Activated CD4-positive, alpha-beta T cell treated with anti-CD3 and anti-CD28 coated beads, Interleukin-2, amount 50 U/mL, for 48 hours (primary cell): ENCODE measurements around the gene DLG2.

Experiments
- DNase-seq, 2 experiments: peaks; one replicate each; pipeline ENCODE4 v3.0.0-alpha.2; 2020

The DLG2 gene

DNA sequence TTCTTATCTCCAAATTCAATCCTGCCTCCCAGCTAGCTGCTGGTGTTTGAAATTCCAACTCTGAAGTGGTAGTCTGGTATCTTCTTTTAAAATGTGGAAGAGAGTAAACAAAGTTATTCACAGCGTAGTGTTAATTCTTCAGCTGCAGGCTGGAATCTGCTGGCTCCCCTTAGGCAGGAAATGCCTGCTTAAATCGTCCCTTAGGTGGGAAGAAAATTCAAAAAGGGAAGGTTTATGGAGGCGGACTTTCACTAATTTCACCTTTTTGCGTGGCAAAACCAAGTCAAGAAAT, 1901.9 kb downstream of the DLG2 start:
- DNase-seq, result no peak

DNA sequence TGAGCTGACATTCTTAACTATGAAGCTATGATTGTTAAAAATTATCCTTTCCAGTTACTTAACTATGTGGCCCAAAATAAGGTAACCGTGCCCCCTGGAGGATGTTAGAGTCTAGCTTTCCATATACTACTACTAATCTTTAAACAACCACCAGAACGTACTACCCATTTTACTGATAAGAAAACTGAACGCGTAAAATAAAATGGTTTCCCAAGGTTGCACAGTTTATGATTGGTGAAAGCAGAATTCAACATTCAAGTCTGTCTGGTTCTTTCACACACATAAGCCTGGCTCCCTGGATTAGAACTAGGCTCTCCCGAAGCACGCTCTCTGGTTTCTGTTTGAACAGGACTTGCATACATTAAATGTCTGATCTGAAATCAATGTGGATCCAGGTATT, 1903.1 kb downstream of the DLG2 start:
- DNase-seq, result peak in 1 of 2 experiments; percentile 5

DNA sequence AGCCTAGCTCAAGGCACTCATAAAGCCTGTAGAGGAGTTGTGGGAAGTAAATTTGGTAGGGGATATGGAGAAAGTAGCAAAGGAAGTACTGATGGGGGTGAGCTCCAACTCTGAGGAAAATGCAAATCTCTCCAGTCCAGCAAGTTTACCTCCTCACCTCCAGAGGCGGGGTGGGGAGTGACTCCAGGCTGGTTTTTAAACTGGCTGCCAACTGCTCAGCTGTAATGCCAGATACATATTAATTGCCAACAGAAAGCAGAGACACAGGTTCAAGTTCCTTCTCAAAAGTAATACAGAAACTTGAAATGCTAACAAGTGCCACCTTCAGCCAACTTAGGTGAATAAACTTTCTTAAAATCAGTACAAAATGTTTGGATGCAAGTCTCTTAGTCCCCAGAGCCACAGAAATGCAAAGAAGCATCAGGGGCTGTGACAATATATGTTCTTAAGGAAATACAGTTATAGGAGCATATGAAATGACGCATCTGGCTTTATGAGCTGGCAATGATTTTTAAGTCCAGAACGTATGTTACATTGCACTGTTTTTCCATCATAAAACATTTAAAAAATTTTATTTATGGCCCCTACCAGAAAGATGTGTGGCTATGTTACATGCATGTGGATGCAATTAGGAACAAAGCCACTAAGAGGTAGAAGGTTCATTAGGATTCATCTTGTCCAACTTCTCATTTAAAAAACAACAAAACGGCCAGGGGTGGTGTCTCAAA, 1904.6 kb downstream of the DLG2 start:
- DNase-seq, result no peak

DNA sequence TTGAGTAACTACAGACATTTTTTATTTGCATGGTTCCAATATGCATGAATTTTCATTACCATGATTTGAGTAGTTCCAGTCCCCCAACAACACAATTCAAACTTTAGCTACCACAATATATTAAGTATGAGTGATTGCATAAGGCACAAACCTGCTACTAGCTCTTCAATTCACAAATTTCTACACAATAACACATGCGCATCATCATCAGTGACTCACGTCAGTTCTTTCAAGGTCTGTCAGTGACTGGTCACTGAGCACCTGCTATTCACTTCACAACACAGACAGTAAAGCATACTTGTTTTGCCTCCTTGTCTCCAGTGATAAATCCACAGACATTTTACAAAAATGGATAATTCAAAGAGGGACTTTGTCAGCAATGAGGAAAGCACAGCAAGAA, 1905.9 kb downstream of the DLG2 start:
- DNase-seq, result no peak

DNA sequence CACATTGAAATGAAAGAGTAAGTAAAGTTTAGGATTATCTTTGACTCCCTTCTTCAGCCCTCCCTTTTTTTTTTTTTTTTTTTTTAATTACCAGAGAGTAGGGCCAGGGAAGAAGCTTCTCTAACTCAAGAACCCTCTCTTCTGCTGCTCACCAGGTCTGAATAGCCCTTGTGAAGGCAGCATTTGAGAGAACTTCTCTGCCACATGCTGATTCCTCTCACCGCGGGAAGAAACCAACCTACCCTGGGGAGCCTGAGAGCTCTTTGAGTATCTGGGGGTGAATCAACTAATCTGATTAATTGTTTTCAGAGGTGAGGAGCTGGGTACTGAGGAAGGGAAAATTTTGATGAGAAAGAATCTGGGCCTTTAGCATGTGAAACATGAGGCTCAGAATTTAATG, 1906.5 kb downstream of the DLG2 start:
- no peak for DNase-seq

DNA sequence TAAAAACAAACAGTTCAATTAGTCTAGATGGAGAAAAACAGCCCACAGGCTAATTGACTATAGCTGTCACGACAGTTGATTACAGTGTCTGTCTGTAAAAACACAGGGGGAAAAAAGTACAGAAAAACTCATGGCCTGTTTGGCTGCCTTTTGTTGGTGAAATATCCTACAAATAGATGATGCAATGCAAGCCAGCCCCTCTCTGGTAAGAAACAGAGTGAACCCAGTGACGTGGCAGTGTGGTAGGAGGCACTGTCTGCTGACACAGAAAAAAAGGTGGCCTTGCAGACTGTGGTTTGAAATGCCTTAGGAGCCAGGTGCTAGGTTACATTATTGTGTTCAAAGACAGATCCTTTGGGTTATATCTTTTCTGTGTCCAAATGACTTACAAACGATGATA, 1909.6 kb downstream of the DLG2 start:
- no peak for DNase-seq

DNA sequence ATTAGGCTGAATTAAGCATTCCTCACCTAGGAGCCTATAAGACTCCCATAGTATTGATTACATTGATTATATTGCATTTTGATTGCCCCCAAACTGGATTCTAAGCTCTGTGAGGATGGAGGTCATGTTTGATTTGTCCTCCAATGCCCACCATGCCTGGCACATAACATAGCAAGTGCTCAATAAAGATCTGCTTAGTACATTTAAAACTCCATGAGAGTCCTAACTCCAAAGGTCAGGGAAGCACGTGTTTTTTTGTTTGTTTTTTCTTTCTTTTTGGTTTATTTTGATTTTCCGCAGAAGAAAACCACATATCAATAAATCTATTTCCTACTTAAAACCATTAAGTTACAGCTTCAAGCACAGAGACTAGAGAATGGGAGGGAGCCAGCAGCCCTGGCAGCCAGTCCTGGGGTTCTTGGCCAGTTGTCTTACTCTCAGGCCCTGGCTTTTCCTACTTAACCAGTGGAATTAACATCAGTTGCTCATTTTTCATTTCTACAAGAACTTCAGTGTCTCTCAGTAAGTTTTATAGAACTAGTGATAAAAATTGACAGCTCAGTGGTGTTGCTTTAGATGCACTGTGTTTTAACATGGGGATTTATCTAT, 1911.1 kb downstream of the DLG2 start:
- DNase-seq, result no peak

DNA sequence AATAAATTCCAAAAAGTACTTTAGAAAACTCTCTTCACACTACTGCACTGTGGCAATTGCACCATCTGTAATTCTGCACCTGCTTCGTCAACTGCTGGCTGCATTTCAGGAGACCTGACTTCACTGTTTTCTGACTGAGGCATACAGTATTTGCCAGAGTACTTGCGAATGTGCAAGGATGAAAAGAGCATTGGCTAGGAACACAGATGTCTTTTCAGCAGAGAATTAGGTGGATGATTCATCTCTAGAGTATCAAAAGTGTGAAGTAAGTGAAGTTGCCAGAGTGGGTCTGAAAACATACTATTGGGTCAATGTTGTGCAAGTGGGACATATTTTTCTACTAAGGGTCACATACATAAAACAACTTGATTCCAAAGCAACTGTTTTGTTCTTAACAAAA, 1913.4 kb downstream of the DLG2 start:
- no peak for DNase-seq

DNA sequence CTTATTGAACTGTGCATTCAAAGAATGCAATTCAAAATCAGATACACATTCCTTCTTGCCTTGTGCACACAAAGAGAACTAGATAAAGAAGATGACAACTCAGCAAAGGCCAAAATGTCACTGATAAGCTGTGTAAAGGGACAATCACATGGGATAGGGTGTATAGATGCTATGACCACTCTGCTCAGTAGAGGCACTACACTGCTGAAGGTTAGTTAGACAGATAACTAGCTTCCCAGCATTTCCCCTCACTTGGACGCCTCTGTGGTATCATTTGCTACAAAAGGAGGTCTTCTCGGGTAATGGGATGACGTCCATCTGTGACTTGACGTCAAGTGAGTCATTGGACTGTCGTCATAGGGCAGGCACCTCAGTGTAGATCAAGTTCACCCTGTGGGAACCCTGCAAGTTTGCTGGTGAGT, 1916.0 kb downstream of the DLG2 start:
- DNase-seq, result no peak

DNA sequence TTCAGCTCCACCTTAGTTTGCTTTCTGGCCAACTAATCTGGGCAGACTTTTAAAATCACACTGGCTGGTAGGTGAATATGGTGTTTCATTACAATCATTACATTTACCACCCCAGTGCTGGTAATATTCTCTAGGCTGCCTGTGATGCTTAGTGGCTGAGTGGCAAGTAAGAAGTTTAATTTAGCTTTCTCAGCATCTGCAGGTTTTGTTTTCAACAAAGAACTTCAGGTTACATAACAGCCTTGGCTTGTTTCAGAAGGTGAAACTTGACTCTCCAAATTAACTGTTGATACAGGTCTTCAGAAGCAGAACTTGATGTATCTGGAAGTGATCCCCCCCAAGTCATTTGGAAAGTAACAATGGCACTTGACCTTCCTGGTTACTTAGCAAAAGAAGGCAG, 1917.7 kb downstream of the DLG2 start:
- no peak for DNase-seq

DNA sequence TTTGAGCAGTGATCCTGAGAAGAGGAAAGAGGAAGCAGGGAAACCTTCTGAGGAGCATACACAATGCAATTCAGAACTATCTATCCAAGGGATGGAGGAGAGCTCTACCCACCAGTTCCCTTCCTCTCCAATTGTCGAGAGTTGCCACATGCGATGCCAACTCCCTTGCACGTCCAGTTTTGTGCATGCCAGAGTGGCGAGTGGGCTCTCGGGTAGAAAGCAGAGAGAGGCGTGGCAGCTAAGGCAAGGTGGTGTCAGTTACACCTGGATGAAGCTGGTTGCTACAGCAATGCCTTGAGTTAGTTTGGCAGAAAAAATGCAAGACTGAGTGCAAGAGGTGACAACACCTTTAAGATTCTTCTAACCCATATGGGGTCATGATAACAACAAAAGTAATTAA, 1920.6 kb downstream of the DLG2 start:
- no peak for DNase-seq

DNA sequence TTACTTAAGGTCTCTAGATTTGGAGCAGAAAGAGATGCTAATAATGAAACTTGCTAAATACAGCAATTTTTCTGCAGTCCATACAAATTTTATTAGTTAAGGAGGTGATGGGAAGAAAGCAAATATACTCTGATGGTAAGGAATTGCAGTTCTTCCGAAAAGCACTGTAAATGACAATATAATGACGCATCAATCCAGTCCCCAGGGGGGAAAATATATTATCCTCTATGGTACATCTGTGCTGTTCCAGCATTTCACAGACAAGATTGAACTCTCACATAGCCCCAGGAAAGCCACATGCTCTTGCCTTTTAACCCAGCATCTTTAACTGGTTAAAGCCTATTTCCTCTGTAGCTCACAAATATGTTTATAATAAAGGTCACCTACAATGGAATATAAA, 1924.3 kb downstream of the DLG2 start:
- no peak for DNase-seq

DNA sequence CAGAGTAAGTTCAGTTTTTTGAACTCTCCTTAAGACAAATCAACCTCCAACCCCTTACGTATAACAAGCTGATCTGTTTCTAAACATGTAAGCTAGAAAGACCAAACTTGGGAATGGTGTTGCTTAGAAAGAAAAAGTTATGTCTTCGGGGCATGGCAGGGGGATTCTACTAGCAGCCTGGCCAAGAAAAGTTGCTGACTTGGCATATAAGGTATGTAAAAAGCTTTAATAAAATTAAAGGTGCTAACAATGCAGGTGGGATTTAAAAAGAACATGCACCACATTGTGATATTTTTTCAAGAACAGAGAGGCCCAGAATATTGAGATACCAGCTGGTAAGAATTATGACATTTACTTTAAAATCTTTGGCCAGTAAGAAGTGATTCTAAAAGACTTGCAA, 1929.6 kb downstream of the DLG2 start:
- DNase-seq, result no peak

DNA sequence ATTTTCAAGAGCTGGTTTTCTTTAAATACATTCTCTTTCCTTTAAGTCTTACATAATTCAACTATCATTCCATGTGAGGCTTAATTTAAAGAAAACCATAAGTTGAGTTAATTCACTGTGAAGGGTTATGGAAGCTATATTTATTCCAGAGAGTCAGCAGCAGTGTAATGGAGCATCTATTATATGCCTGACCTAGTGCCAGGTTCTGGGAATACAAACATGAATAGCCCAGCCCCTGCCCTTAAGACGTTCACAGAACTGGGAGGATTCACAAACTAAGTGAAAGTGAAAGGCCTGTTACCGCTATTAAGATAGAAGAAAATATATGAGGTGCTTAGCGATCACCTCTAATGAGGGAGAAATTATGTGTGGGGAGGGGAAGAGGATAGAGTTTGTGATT, 1932.1 kb downstream of the DLG2 start:
- DNase-seq, result no peak

DNA sequence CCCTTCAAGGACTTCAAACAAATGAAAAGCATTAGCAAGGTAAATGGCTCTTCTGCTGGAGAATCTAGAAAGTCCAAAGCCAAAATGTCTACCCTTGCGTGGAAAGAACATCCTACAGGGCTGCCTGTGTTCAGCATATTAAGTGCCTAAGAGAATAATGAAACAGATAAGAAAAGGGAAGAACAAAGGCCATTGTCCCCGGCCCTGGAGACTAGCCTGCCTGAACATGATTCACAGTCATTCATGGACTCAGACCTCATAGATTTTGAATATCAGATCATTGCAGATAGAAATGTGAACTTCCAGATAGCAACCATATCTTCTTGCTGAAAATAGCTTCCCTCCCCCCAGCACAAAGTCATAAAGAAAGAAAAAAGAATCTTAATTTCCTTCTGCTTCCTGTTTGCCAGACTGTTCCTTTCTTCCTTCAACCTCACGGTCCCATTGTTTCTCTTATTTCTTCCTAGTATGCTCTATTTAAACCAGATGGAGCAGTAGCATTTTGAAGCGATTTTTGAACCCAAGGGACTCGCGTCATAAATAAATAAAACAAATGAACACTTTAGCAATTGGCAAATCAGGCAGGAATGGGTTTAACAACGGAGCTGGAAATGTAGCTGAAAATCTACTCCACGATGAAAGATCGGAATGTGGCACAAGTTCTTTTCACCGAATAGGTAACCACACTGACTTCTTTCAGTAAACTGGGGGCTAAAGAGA, 1932.8 kb downstream of the DLG2 start:
- DNase-seq, result no peak

DNA sequence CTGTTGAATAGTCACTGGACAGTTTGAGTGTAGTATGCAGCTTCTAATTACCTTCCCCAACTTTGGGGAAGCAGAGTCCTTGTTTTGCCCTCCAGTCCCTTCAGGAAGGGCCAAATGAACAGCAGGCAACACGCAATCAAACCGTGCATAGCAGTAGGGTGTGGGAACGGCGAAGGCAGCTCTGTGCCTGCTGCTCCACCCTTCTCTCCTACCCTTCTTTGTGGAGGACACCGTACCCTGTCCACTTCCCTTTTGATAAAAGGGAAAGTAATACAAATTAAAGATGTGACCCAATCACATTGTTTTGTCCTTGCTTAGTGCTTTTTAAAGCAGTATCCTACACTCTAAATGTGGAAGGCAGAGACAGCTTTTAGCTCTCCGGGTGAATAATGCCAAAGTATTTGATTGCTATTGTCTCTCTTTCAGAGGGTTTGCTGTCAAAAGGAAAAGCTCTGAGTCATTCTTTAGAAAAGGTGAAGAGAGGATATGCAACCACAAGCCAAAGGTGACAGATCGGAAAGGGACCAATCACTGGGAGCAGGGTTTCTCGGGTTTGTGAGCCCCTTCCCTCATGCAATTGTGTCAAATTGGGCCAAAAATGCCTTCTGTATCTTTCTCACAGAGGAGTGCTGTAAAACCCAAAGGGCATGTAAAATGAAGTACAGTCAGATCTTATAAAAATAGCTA, 1933.7 kb downstream of the DLG2 start:
- DNase-seq, result no peak

DNA sequence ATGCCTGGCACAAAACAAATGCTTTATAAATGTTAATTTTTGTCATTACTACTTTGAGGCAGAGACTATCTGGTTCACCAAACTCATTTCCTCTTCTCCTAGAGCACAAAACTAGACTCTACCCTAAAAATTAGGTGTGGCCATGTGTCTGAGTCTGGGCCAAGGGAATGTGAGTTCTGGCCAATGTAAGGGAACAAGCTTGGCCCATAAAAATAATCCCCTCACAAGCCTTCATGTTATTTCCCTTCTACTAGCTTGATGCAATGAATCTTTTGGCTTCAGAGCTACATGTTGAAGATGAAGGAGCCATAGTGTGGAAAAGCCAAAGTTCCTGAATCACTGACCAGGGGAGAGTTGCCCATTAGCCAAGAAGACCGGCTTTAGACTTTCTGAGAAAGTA, 1934.5 kb downstream of the DLG2 start:
- DNase-seq, result no peak

DNA sequence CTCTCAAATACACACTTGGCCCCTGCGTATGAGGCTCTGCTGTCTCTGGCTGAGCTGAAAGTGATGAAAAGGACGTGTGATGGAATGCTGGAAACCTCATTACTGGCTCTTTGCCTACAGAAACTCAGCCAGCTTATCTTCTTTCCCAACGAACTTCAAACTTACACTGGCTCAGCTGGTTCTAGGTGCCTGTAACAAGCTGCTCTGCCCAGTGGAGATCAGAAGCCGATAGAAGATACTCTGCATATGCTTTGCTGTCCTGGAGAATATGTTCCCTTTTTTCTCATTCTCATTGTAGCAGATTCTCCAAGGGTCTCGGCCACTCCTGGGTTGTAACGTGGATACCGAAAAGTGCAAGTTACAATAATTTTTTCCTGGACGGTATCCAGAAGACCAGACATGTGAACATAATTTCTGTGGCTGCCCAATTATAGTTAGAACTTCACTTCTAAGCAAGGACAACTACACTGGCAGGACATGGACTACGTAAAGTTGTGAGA, 1935.6 kb downstream of the DLG2 start:
- DNase-seq, result no peak

DNA sequence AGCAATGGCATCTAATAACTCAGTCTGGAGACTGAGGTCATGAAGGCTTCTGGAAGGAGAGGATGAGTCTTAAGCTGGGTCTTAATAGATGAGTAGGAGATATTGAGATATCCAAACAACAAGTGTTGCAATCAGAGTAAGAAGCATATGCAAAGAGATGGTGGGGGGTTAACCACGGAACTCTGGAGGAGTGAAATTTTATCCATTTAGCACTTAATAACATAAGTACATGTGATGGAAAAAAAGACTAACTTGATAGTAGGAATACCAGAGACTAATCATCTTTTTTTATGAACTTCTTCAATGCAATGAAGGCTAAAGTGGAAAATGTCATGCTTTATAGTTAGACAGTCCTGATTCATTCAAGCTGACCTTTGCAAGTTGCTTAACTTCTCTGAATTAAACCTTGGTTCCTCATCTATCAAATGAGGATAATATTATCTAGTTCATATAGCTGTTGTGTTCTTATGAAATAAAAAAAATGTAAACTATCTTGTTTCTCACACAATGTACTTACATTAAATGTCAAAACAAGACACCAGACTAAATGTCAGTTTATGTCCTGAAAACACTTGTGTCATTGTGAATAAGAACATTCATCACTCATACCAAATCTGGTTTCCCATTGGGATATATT, 1937.9 kb downstream of the DLG2 start:
- no peak for DNase-seq

DNA sequence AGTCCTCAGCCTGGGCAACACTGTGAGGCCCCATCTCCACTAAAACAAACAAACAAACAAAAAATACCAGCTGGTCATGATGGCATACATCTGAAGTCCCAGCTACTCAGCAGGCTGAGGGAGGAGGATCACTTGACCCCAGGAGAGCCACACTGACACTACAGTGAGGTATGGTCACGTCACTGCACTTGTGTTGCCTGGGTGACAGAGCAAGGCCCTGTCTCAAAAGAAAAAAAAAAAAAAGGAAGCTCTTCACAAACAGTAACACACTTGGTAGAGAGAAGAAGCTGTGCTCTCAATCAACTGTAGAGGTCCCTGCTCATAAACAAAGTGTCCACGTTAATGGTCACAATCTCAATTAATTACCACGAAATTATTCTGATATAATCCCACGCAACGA, 1939.4 kb downstream of the DLG2 start:
- DNase-seq, result no peak

DNA sequence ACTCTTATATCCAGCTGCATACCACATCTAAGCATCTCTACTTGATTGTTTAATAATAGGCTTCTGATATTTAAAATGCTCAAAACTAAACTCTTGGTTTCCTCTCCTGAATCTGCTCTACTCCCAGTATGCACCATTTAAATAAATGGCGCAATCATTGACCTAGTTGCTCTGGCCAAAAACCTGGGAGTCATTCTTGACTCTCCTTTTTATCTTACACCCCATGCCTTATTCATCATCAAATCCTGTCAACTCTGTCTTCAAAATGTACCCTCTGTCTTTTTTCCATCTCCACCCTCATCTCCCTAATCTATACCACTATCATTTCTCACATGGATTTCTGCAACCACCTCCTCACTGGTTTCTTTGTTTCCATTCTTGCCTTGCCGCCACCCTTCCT, 1941.4 kb downstream of the DLG2 start:
- DNase-seq, result no peak

DNA sequence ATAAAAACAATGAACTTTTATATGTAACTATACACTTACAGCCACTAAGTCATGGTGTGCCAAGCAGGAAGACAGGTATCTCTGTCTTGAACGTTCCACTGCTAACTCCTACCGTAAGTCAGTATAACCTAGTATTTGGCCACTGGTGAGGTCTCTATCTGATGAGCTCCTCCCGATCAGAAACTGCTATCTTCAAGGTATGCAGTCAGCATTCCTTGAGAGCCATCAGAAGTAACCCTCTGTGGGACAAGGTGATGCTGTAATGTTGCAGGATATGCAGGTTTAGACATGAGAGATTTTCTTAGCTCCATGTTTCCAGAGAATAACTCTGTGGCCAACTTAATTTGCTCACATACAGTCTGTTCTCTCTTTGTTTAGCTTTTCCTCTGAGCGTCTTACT, 1943.1 kb downstream of the DLG2 start:
- DNase-seq, result no peak

DNA sequence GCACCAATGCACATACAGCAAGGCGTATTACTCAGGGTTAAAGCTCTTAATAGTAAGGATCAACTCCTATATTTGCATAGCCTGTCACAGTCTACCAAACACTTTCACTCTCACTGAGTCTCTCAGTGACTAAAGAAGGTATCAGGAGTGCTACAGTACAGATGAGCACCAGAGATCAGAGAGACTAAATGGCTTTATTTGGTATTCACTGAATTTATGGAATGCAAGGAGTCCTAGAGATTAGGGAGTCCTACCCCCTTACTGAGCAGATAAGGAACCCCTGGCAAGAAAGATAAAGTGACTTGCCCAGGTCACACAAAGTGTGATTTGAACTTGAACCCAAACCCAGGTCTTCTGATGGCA, 1944.6 kb downstream of the DLG2 start:
- no peak for DNase-seq
